ENCODE data around the gene IQSEC1.

IQSEC1 gene

DNA sequence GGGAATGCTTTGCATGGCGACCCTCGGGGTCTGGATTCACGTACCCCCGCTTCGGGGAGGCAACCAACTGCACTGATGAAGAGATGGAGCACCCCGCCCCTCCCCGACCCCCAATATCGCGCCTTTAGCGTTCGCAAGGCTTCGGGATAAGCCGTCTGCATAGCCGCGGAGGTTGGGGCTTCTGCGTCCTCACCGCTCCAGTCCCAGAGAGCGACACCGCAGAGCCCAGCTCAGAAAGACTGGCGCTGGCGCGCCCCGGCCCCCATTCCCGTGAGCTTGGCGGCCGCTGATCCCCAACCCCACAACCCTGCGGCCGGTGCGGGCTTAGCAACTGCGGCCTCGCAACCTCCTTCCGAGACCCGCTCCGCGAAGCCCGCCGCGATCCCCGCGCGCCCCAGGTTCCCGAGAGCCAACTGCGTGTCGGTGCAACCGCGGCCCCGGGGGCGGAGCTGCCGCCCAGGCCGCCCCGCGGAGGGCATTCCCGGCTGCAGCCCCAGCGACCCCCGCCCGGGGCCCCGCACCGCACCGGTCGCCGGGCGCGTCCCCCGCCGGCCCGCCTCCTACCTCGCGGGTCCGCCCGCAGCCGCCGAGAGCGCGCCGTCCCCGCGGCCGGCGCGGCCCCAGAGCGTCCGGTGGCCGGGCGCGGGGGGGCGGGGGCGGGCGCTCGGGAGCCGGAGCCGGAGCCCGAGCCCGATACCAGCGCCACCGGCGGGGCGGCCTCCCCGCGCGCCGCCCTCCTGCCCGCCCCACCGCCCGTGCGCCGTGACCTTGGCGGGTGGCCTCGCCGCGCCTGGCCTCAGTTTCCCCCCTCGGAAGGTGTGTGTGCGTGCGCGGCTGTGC, 79.5 kb downstream of the IQSEC1 start:
- peak; percentile 64 for DNase-seq (ENCODE audit: low read depth)
- no peak for TF ChIP-seq POLR2A (IDR thresholded peaks at IDR 0.05; ENCODE audit: extremely low read depth, insufficient read length)
- TF ChIP-seq, protein P1, sequence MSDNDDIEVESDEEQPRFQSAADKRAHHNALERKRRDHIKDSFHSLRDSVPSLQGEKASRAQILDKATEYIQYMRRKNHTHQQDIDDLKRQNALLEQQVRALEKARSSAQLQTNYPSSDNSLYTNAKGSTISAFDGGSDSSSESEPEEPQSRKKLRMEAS (IDR thresholded peaks at IDR 0.05; ENCODE audit: low read depth, low read length) = no peak
- no peak for TF ChIP-seq MYC (IDR thresholded peaks at IDR 0.05; ENCODE audit: low read depth, low read length)
- TF ChIP-seq, protein P2, sequence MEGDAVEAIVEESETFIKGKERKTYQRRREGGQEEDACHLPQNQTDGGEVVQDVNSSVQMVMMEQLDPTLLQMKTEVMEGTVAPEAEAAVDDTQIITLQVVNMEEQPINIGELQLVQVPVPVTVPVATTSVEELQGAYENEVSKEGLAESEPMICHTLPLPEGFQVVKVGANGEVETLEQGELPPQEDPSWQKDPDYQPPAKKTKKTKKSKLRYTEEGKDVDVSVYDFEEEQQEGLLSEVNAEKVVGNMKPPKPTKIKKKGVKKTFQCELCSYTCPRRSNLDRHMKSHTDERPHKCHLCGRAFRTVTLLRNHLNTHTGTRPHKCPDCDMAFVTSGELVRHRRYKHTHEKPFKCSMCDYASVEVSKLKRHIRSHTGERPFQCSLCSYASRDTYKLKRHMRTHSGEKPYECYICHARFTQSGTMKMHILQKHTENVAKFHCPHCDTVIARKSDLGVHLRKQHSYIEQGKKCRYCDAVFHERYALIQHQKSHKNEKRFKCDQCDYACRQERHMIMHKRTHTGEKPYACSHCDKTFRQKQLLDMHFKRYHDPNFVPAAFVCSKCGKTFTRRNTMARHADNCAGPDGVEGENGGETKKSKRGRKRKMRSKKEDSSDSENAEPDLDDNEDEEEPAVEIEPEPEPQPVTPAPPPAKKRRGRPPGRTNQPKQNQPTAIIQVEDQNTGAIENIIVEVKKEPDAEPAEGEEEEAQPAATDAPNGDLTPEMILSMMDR (IDR thresholded peaks at IDR 0.05; ENCODE audit: low read depth, low read length) = no peak
- H3K4me3 ChIP-seq (ENCODE audit: low read depth, low read length) = peak overlapping the region; percentile 50

DNA sequence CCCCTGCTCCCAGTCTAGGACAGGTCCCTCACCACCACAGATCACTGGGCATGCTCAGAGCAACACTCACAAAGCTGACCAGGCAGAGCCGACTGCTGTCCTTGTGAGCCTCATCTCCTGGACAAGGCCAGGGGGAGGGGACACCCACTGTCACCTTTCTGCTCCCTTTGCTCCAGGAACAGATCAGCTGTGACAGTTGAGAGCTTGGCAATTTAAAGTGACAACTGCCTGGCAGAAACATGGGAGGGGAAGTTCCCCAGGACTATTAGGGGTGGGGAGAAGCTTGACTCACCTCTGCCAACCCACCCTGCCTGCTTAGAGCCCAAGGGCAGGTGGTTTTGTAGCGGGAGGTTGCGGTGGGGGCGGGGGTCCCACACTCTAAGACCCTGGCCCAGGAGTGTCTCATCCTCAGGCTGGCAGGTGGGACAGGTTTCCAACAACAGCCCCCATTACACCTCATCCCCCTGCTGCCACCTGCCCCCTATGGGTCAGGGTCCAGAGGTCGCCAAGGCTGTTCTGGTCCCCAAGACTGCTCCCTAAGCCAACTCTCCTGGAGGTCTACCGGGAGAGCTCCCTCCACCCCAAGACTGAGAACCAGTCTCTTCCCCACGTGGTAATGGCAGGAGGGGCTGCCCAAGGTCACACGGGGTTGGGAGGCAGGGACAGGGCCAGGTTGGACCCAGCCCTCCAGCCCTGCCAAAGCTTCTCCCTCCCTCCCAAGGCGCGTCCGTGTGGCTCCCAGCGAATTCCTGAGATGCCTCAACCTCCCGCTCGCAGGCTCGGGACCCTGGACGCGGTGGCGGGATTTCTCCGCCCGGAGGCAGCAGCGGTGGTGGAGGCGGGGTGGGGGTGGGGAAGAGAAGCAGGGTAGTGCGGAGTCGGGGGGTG, 80.4 kb downstream of the IQSEC1 start:
- DNase-seq (ENCODE audit: low read depth) = no peak

DNA sequence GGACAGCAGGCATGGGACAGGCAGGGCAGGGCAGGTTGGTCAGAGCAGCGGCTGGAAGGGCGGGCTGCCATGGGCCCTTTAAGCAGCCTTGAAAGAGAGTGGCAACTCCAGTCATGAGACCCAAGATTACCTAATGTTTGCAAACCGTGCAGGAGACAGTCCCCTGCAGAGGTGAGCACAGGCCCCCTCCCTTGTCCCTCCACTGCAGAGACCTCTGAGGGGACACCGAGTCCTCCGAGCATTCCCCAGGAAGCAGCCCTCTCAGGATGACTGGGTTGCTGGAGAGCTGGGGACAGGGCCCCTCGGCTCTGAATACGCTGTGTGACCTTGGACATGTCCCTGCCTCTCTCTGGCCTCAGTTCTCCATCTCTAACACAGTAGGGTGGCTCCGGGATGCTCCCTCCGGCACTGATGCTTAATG, 81.4 kb downstream of the IQSEC1 start:
- no peak overlapping the region for H3K4me3 ChIP-seq (ENCODE audit: low read depth, low read length)
- no peak for DNase-seq (ENCODE audit: low read depth)
- no peak for TF ChIP-seq POLR2A (IDR thresholded peaks at IDR 0.05; ENCODE audit: extremely low read depth, insufficient read length)
- TF ChIP-seq, protein P1 (IDR thresholded peaks at IDR 0.05; ENCODE audit: low read depth, low read length) = no peak
- TF ChIP-seq, protein P2 (IDR thresholded peaks at IDR 0.05; ENCODE audit: low read depth, low read length) = no peak
- no peak for TF ChIP-seq MYC (IDR thresholded peaks at IDR 0.05; ENCODE audit: low read depth, low read length)

More for the DNA sequence above, 80.4 kb downstream of the IQSEC1 start:
- H3K4me3 ChIP-seq (ENCODE audit: low read depth, low read length) = peak overlapping the region; percentile 44
- TF ChIP-seq, protein P2 (IDR thresholded peaks at IDR 0.05; ENCODE audit: low read depth, low read length) = peak; percentile 17
- no peak for TF ChIP-seq POLR2A (IDR thresholded peaks at IDR 0.05; ENCODE audit: extremely low read depth, insufficient read length)
- TF ChIP-seq MYC (IDR thresholded peaks at IDR 0.05; ENCODE audit: low read depth, low read length) = no peak
- TF ChIP-seq, protein P1 (IDR thresholded peaks at IDR 0.05; ENCODE audit: low read depth, low read length) = no peak

DNA sequence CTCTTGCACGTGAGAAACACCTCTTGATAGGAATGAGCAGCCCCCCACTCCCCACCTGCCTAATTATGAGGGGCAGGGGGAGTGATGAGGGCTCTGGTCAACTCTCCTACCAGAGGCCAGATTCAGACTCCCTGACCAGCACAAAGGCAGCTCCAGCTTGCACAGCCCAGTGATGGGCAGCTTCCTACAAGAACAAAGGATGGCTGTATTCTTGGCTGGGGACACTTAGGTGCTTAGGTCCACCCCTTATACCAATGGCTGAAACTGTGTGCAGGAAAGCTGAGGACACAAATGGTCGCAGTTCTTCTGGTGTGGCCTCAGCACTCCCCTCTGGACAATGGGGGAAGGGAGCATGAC, 81.8 kb downstream of the IQSEC1 start:
- no peak for DNase-seq (ENCODE audit: low read depth)
- TF ChIP-seq, protein P2 (IDR thresholded peaks at IDR 0.05; ENCODE audit: low read depth, low read length) = no peak
- TF ChIP-seq POLR2A (IDR thresholded peaks at IDR 0.05; ENCODE audit: extremely low read depth, insufficient read length) = no peak
- TF ChIP-seq MYC (IDR thresholded peaks at IDR 0.05; ENCODE audit: low read depth, low read length) = no peak
- TF ChIP-seq, protein P1 (IDR thresholded peaks at IDR 0.05; ENCODE audit: low read depth, low read length) = no peak
- no peak overlapping the region for H3K4me3 ChIP-seq (ENCODE audit: low read depth, low read length)

DNA sequence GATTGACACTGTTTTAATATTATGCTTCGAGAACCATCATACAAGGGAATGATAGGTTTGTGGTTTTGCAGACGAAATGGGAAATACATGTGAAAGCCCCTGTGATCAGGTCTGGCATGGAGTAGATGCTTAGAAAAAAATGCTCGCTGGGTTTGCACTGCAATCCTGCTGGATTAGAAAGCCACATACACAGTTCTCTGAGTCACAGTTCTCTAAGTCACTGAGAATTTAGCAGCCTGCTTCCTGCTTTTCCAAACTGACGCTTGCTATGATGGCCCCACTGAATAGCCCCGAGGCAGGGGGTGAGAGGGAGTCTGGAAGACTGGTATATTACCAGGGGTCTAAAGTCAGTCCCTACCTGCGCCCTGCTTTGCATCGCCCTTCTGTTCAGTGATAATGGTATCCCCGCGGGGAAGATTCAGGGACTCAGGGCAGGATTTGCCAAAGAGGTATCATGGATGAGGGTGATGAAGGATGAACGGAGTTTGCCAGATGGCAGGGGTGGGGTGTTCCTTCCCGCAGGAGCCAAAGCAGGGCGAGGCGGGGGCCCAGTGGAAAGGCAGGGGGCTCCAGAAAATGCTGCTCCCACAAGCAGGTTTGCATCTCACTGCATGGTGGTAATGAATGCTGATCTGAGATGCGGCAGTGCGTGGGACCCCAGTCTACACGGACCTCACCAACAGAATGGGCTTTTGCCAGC, 82.3 kb downstream of the IQSEC1 start:
- TF ChIP-seq MYC (IDR thresholded peaks at IDR 0.05; ENCODE audit: low read depth, low read length) = no peak
- no peak for TF ChIP-seq POLR2A (IDR thresholded peaks at IDR 0.05; ENCODE audit: extremely low read depth, insufficient read length)
- TF ChIP-seq, protein P1 (IDR thresholded peaks at IDR 0.05; ENCODE audit: low read depth, low read length) = no peak
- TF ChIP-seq, protein P2 (IDR thresholded peaks at IDR 0.05; ENCODE audit: low read depth, low read length) = no peak
- no peak for DNase-seq (ENCODE audit: low read depth)
- no peak overlapping the region for H3K4me3 ChIP-seq (ENCODE audit: low read depth, low read length)
